Astrocyte (in vitro differentiated cells and primary cell): ENCODE results near the gene OSBPL3.

Experiments
- CTCF ChIP-seq: IDR thresholded peaks from 2 replicates; pipeline ENCODE4 v1.5.1; 2011; ENCODE audit warnings: low read depth, mild to moderate bottlenecking, inconsistent platforms, low read length, moderate library complexity; ENCODE audit not compliant: insufficient read depth
- EZH2 ChIP-seq: IDR thresholded peaks from 2 replicates; pipeline ENCODE4 v1.6.1; 2012; ENCODE audit warnings: mild to moderate bottlenecking, low read length, inconsistent platforms; ENCODE audit not compliant: insufficient read depth

GRCh38 chr7:24946467-24946866 is 33.5 kb downstream of the OSBPL3 start:
- TF ChIP-seq CTCF (no peak), EZH2 (no peak)
